CD4-positive, alpha-beta T cell treated with Interleukin-6 for 4 hours (primary cell): ENCODE data around the gene ZNF341.
"Not testable (repeated sequence)": the region's sequence is repeated elsewhere in the genome, so short reads cannot be mapped to it uniquely, and the experiment has no call there.

Experiments
- DNase-seq: peaks from one replicate; pipeline ENCODE4 v3.0.0-alpha.2; 2020; ENCODE audit warnings: mixed read lengths

ZNF341 gene

DNA sequence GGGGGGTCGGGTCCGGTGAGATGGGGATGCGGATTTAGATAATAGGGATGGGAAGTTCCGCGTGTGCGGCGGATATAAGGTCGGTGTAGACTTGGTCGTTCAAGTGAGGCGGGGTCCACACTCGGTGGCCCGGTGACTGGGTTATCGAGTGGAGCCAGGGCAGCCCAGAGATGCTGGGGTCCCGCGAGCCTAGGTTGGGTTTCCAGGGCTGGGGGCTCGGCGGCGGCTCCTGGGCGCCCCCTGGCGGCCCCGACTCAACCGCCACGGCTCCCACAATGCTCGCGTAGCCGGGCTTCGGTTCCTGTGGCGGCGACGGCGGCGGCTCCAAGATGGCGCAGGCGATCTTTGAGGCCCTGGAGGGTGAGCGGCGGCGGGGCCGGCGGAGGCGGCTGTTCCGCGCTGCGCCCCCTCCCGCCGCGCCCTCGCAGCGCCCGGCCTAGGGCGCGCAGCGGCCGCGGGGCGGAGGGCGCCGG lies at the start of gene ZNF341:
Gene ZNF341, plus strand, starts transcription at position 304 of the 473 bp plus-strand sequence. Its CDS starts 26 bp downstream, at position 330.
- DNase-seq, result peak; percentile 92

DNA sequence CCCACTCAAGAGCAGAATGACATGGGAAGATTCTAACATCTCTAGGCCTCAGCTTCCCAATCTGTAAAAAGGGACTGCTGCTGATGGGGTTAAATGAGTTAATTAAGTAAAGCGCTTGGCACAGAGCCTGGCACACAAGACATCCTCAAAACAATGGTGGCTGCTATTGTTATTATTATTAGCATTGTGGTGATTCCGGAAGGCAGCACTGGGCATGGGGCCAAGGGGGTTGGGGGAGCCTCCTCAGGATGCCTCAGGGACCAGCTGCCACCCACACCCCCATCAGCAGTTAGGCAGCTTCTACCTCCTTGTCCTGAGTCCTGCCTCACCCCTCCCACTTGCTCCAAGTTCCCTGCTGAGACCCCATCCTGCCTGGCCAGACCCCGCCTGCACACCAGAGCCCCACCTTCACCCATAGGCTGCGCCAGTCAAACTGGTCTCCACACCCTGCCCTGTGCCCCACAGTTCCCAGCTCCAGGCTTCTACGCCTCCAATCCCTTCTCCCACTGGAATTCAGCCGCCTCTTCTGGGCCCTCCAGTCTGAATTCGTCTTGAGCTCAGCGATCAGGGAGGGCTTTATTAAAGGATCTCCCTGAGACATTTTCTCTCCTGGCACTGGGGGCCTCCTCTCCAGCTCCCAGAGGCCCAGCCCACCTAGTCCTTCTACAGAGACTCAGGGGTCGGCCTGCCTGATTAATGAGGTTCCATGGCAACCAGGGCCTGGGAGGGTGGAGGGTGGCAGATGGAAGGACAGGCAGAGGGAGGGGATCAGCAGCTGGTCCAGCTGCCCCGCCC lies 47.1 kb upstream of the ZNF341 start:
- DNase-seq, result no peak

DNA sequence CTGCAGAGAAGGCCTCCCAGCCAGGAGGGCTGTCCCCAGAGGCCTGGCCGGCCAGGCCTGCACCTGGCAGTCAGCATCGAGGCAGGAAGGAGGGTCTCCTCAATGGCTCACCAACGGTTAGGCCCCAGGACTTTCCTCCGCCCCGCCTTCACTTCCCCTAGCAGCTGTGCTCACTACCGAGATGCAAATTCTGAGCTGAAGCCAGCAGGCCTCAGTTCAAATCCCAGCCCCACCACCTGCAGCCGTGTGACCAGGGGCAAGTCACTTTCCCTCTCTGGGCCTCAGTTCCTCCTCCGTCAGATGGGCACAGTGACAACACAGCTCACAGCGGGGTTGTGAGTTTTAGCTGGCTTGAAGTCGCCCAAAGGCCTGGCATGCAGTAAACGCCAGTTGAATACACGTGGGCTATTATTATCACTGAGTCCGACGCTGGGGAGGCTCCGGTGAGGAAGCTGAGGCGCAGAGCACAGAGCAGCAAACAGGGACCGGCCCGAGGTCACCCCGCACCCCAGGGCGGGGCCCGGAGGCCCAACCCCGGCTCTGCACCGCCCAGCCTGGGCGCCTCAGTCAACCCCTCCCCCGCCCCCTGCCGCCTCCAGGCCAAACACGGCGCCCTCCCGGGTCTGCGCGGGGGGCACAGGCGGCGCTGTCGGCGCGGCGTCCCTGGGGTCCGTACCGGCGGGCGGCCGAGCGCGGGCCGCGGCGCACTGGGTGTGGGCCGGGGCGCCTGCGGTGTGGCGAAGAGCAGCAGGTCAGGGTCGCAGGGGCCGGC lies 46.3 kb upstream of the ZNF341 start:
- peak; percentile 60 for DNase-seq

DNA sequence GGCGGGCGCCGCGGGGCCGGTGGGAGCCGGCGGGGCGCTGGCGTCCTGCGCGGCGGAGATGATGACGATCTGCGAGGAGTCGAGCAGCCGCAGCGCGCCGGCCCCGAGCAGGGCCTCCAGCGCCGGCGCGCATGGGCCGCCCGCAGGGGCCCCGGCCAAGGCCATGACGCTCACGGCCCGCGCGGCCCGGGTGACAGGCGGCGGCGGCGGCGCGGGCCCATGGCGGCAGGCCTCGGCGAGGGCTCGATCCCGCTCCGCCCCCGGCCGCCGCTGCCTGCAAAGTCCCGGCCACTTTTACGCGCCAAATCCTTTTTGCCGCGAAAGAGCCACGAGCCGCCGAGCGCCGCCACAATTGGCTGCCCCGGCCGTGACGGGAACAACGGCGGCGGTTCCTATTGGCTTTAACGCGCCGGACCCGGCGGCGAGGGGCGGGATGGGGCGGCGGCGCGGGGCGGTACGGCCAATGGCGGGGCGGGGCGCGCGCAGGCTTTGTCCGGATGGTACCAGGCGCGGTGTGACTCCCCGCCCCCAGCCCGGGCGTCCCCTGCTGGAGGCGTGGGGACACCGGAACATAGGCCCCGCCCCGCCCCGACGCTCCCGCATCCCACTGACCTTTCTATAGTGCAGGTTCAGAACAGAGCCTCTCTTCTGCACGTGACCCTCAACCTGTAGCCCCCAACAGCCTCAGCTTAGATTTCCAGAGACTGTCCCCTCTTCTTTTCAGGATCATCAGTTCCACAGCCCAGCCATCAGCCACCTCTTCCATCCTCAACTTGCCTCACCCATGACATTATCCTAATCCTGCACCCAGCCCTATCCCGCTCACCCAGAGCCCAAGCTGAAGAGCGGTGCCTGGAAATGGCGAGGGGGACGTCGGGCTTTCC lies 45.5 kb upstream of the ZNF341 start, which contains the start of gene E2F1:
Gene E2F1, minus strand, starts transcription at position 286 of the 884 bp plus-strand sequence. Its CDS starts 121 bp downstream, at position 165.
- DNase-seq, result peak; percentile 97

DNA sequence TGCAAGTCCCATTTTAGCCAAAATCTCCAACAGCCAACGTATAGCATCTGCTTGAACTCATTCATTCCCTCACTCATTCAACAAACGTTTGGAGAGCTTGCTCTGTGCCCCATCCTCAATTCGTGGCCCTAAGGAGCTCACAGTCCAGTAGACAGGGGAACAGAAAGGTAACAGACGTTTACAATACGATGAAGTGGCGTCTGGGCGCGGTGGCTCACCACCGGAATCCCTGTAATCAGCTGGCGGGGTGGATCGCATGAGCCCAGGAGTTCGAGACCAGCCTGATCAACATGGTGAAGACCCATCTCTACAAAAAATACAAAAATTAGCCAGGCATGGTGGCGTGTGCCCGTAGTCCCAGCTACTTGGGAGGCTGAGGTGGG lies 44.8 kb upstream of the ZNF341 start:
- no peak for DNase-seq

DNA sequence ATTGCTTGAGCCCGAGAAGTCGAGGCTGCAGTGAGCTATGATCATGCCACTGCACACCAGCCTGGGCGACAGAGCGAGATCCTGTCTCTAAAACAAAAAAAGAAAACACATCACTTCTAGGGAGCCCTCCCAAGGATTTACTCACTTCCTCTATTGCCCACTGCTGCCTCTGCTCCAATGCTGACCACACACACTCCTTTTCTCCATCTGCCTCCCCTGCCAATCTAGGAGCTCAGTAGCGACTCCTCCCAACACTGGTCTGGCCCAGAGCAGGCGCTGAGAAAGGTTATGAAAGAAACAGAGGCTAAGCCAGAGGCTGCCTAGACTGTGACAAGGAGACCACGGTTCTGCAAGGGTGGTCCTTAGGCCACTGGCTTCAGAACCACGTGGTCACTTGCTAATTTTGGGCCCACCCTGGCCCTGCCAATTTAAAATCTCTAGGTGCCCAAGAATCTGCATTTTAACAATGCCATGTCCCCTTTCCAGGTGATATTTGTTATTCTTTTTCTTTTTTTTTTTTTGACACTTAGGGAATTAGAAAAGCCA lies 44.4 kb upstream of the ZNF341 start:
- DNase-seq, result no peak

DNA sequence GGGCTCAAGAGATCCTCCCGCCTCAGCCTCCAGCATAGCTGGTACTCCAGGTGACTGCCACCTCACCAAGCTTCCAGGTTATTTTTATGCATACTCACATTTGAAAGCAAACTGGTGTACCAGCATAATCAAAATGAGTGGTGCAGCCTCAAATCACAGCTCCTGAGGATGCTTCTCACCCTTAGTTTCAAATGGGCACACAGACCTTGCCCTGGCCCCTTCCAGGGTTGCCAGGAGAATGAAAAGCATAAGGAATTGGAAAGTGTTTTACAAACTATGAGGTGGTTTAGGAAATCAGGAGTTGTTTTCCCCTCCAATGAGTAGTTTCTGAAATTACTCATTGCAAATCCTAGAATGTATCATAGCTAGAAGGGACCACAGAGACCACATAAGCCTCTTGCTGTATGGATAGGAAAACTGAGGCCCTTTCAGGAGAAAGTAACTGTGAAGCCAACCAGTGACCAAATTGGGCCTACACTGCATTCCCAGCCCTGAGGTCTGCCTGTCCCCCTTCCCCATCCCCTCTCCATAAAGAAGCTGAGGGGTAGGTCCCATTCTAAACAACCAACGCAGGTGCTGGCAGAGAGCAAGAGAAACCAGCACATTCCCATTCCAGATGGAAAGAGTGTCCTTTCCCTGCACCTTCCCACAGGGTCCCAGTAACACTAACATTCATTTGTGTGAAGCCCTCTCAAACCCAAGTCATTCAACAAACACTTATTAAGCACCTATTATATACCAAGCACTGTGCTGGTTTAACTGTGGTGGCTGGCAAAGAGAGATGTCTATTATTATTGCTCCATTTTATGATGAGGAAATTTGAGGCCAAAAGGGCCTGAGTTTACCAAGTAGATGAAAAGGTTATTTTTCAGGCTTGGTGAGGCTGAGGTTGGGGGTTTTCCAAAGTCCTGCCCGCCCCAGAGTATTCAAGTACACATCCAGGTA lies 43.5 kb upstream of the ZNF341 start:
- DNase-seq, result no peak

DNA sequence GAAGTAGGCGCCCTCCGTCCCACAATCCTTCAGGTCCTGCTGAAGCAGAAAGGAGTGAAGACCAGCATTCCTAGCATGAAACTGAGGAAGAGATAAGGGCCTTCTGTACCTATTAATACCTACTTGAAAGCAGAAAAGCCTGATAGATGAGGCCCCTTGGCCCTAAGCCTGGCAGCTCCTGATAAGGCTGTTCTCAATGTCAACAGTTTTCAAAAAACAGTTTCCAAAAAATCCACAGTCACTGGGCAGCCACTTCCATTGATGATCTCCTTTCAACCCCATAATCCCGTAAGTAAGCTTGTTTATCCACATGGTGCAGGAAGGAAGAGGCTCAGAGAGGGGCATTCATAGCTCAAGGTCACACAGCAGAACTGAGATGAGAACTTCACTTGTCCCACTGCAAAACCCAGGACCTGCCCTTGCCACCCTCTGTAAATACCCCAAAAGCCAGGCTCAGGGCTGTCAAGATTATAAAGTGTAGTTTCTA lies 42.8 kb upstream of the ZNF341 start:
- no peak for DNase-seq

DNA sequence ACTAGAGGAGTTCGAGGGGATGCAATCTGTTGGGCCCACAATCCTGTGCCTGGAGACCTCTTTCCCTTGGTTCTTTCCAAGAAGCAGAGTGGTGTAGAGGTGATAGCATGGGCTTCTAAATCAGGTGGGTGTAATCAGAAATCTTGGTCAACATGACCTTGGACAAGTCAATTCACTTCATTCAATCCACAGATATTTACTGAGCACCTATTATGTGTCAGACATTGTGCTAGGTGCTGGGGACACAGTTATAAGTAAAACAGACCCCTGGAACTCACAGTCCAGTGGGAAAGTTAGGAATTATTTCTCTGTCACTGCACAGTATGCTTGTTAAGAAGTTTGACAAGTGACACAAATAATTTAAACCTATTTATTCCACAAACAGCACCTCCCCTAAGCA lies 42.3 kb upstream of the ZNF341 start:
- no peak for DNase-seq

DNA sequence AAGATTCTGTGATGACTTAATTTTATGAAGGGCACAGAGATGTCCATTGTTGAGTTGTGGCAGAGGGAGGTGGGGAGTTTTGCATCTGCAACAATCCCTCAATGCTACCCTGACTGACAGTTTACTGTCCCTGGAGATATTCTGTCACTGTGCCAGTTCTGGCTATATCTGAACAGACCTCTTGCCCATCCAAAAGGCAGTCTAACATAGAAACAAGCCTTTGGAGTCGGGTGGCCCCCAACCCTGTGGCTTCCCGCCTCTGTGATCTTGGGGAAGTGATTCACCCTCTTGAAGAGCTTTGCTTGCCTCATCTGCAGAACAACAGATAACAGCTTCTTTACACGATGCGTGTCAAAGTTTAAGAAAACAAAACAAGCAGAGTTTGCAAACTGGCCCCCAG lies 41.8 kb upstream of the ZNF341 start:
- DNase-seq, result peak; percentile 80

DNA sequence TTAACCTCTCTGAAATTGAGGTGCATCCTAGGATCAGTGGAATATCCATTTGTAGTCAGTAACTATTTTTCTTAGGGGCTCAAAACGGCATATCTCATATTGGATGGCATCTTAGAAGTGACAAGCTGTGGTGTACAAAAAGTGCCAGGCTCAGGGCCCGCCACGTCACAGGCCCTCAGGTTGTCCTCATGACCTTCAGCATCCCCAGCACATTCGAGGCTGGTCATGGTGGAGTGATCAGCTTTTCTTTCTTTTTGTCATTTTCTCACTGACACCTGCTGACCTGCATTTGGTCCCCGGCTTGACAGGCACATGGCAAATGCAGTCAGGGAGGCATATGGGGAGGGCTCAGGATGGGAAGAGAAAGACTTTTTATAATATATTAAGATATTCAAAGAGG lies 38.5 kb upstream of the ZNF341 start:
- DNase-seq, result no peak

DNA sequence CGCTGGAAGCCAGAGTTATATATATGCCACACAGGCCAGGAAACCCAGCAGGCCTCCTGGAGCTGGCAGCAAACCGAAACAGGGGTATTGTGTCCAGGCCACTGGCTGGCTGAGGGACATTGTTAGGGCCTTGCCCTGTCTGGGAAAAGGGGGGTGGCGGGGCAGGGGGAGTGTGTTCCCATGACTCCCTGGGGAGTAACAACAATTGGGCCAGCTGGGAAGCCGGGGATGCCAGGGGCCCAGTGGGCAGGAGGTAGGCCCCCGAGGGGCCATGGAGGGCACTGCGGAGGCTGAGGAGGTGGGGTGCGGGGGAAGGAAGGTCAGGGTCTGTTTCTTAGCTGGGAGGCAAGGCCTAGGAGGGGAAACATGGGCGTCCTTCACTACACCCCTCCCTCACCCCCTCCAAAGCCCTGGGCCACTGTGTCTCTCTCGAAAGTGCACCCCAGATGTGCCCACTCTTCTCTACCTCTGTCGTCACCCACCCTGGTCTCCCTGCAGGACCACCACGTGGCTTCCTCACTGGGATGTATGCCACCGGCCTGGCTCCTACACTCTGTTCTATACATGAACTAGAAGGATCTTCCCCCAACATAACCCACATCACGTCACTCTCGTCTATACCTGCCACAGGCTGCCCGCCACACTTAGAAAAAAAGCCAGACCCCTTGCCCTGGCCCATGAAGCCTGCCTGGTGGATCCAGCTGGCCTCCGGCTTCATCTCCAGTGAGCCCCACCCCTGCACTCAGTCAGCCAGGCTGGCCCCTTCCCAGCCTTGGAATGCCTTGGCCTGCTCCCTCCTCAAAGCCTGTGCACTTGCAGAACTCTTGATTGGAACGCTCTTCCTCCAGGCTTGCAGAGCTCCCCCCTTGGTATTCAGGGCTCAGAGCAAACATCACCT lies 37.8 kb upstream of the ZNF341 start:
- DNase-seq, result no peak

DNA sequence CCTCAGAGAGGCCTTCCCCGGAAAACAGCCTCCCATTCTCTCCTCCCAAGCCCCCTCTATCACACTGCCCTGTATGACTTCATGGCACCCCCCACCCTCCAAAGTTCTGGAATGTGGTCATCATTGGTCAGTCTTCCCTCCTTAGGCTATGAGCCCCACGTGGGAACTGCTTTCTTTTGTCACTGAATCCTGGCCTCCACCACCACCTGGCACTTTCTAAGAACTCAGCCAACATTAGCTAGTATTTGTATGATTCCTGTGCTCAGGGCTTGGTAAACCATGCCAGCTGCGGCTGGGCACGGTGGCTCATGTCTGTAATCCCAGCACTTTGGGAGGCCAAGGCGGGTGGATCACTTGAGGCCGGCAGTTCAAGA lies 37.2 kb upstream of the ZNF341 start:
- no peak for DNase-seq

DNA sequence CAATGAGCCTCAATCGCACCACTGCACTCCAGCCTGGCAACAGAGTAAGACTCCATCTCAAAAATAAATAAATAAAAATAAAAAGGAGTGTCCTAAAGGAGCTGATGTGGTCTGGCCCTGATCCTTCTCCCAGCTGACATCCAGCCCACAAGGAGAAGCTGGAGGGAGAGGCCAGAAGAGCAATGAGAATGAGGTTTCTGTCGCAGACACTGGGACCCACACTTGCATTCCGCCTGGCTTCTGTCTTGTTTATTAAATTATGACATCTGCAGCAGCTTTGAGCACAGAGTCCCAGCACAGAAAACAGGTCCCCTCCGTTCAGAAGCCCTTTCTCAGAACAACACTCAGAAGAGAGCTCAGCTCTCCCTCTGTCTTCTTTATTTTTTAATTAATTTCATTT lies 35.3 kb upstream of the ZNF341 start:
- no peak for DNase-seq

DNA sequence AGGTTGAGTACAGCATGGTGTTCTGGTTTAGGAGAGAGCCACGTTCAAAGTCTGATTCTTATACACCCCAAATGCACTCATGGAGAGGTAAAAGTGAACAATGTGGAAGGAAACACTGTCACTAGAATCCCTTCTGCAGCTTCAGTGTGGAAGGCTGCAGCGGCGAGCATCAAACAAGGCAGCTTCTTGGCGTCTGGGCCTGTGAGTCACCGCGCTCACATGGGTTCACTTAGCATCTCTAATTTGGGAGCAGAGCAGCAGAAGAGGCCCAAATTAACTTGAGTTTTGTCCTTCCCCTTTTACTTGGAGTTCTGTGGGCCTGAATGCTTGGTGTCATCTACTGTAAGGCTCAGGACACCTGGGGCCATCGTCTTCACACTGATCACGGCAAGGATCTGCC lies 34.7 kb upstream of the ZNF341 start:
- DNase-seq, result no peak

DNA sequence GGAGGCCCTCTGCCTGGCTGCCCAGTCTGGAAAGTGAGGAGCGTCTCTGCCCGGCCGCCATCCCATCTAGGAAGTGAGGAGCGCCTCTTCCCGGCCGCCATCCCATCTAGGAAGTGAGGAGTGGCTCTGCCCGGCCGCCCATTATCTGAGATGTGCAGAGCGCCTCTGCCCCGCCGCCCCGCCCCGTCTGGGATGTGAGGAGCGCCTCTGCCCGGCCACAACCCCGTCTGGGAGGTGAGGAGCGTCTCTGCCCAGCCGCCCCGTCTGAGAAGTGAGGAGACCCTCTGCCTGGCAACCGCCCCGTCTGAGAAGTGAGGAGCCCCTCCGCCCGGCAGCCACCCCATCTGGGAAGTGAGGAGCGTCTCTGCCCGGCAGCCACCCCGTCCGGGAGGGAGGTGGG lies 32.8 kb upstream of the ZNF341 start:
- DNase-seq, result not testable (repeated sequence)

DNA sequence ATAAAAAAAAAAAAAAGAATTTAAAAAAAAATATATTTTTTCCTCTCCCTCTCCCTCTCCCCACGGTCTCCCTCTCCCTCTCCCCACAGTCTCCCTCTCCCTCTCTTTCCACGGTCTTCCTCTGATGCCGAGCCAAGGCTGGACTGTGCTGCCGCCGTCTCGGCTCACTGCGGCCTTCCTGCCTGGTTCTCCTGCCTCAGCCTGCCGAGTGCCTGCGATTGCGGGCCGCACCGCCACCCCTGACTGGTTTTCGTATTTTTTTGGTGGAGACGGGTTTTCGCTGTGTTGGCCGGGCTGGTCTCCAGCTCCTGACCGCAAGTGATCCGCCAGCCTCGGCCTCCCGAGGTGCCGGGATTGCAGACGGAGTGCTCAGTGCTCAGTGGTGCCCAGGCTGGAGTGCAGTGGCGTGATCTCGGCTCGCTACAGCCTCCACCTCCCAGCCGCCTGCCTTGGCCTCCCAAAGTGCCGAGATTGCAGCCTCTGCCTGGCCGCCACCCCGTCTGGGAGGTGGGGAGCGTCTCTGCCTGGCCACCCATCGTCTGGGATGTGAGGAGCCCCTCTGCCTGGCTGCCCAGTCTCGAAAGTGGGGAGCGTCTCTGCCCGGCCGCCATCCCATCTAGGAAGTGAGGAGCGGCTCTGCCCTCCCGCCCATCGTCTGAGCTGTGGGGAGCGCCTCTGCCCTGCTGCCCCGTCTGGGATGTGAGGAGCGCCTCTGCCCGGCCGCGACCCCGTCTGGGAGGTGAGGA lies 30.9 kb upstream of the ZNF341 start:
- DNase-seq, result not testable (repeated sequence)

DNA sequence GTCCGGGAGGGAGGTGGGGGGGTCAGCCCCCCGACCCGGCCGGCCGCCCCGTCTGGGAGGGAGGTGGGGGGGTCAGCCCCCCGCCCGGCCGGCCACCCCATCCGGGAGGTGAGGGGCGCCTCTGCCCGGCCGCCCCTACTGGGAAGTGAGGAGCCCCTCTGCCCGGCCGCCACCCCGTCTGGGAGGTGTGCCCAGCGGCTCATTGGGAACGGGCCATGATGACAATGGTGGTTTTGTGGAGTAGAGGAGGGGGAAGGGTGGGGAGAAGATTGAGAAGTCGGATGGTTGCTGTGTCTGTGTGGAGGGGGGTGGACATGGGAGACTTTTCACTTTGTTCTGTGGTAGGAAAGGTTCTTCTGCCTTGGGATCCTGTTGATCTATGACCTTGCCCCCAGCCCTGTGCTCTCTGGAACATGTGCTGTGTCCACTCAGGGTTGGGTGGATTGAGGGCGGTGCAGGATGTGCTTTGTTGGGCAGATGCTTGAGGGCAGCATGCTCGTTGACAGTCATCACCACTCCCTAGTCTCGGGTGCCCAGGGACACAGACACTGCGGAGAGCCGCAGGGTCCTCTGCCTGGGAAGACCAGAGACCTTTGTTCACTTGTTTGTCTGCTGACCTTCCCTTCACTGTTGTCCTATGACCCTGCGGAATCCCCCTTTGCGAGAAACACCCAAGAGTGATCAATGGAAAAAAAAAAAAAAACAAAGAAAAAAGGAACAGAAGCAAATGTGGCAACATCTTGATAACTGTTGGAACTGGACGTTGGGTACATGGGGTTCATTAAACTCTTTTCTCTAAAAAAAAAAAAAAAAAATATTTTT lies 30.0 kb upstream of the ZNF341 start:
- no peak for DNase-seq

DNA sequence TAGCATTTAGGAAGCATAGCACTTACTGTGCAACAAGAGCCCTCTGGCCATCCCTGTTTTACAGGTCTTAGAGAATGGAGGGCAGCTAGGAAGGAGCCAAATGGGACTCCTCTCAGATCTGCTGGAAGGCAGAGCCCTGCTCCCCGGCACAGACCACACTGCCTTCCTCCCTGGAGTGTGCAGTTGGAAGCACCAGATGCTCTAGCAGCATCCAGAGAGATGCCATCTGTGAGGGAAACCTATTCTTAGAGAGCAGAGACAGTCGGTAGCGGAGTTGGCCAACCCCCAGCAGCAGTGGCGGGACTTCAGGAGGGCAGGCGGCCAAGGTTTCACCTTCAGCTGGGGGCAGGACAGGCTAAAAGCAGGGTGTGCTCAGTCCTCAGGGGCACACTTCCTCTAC lies 28.9 kb upstream of the ZNF341 start:
- DNase-seq, result no peak
